HG03460 (cell line): Measurements from ENCODE around the gene SPATA32.

Source experiments
- ATAC-seq: cut with Tn5 transposase; IDR thresholded peaks from one replicate; pipeline ENCODE4 v1.9.1; 2021; ENCODE audit not compliant: unreplicated experiment

Gene SPATA32

DNA sequence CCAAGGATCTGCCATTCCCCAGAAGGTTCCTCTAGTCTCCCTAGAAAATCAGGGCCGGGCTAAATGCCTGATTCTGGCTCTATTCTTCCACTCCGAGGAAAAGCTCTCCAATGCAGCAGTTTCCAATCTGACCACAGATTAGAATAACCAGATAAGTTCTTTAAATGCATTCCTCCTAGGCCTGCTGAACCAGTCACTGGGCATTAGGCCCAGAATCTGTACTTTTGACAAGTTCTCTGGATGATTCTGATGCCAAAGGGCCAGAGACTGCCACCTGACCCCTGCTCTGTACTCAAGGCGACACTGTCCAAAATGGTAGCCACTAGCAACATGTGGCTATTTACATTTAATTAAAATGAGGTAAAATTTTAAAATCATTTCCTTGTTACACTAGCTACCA, 32.6 kb upstream of the SPATA32 start:
- no peak for ATAC-seq

GRCh38 chr17:45293413-45294211, 31.7 kb upstream of the SPATA32 start:
- no peak for ATAC-seq

DNA sequence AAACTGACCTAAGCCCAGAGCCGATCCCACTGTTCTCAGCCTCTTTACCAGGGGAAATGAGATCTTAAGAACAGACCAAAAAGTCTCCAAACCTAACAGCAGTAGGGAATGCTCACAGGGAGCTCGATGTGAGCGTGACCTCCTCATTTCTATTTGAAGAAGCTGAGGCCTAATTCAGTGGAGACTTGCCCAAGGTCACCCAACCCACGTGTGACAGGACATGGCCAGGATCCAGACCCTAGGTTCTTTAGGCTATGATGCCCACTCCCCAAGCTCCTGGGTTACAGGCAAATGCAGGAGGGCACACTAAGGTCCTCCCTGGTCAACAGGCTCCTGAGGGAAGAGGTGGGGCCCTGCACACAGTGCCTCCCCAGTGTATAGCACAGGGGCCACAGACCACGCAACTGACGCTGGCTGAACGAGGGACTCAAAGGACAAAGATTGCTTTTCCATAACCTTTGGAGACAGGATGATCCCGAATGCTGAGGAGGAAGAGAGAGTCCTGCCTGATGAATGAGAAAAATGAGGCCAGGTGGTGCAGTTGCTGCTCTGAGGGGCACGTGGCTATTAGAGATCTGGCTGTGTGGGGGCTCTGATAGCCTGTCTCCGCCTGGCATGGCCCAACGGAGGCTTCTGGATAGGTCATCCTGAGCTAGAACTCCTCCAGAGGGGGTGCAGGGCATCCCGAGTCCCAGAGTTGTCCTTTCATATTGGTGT, 31.0 kb upstream of the SPATA32 start:
- ATAC-seq = no peak

DNA sequence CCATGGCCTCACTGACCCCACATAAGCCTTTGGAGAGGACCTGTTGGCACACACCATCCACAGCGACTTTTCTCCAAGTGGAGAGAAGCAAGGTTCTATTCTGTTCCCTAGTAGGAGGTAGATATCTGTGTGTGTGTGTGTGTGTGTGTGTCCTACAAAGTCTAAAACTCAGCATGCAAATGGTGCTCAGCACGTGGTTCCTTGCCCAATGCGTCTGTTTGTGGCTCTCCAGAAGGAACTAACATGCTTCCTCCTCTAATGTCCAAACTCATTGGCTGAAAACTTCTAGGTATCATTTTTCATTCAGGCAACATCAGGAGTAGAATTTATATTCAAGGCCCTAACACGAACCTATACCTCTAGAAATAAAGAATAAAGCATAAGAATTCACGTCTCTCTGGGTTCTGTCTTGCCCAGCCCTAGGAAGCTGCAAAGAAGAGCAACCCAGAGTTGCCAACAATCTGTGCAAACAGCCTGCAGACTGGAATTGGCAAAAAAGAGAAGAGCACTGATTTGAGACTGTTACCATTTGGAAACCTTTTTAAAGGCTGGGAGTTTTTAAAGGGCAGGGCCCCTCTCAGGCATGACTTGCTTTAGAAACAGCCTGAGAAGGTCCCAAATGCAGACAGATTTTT, 29.4 kb upstream of the SPATA32 start:
- no peak for ATAC-seq

- no peak for ATAC-seq
Observed at GRCh38 chr17:45290269-45290765, 28.4 kb upstream of the SPATA32 start.

DNA sequence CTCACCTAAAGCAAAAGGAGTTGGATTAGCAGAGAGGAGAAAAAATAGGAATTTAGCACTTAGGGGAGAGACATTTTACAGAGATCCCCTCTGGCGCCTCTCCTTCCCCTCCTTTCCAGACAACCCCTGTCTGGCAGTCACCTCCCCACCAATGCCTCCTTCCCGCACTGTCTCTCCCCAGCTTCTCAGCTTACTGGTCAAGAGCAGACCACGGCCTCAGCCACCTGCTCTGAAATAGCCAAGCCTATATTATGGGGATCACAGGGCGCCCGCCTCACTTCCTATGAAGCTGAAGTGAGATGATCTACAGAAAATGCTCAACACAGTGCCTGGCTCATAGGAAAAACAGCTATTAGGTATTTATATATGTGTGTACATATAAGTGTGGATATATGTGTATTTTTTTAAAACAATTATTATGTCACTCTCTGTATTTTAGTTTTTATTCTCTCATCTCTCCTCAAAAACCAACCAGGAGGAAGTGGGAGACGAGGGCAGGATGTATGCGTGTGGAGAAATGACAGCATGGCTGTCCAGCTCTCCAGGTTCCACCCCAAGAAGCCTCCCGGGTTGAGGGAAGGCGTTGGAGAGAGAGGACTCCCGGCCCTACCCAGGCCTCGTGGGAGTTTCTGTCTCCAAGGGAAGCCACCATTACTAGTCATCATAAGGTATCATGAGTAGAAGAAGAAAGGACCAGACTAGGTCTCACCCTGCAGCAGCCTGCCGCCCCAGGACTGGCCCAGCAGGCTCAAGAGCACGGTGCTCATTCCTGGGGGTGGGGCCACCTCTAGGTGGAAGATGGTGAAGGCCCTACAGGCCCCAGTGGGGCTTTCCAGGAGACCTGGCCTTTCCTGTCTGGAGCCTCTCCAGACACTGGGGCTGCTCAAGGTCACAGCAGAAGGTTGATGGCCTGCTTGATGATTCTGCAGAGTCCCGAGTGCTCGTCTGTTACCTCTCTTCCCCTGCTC, 27.7 kb upstream of the SPATA32 start:
- ATAC-seq = no peak

DNA sequence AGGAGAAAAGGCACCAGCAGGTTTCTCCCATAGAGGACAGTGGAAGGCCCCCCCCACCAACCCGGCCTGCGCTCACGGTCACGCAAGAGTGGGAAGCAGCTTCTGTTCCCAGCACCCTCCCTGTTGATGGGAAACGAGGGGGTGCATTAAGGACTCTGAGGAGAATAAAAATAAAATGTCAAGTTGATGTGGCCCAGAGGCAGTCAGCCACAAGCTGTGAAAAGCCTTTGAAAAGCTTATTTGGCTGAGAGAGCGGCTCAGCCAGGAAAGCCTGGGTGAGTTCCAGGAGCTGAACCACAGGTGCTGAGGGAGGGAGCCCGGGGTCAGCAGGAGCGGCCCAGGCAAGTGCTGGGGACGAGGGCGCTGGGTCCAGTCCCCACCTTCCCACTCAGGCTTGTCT, 26.9 kb upstream of the SPATA32 start:
- no peak for ATAC-seq

- ATAC-seq = no peak
Observed at GRCh38 chr17:45287526-45288500, 25.9 kb upstream of the SPATA32 start.

DNA sequence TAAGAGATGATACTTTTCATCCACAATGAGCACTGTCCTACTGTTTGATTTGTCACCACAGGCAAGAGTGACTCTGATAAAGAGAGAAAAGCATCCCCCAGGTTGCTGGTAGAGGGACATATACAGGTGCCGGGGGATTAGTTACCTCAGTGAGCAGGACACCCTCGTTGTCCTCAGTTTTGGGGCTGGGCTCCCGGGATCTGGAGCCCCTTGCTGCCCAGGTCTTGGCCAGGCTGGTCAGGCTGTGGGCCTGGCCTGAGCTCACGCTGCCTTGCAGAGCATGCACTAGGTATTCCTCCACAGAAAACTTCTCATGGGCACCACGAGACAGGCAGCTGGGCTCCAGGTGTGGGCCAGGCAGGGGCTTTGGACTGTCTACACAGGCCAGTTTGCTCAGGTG, 24.4 kb upstream of the SPATA32 start:
- ATAC-seq = no peak

DNA sequence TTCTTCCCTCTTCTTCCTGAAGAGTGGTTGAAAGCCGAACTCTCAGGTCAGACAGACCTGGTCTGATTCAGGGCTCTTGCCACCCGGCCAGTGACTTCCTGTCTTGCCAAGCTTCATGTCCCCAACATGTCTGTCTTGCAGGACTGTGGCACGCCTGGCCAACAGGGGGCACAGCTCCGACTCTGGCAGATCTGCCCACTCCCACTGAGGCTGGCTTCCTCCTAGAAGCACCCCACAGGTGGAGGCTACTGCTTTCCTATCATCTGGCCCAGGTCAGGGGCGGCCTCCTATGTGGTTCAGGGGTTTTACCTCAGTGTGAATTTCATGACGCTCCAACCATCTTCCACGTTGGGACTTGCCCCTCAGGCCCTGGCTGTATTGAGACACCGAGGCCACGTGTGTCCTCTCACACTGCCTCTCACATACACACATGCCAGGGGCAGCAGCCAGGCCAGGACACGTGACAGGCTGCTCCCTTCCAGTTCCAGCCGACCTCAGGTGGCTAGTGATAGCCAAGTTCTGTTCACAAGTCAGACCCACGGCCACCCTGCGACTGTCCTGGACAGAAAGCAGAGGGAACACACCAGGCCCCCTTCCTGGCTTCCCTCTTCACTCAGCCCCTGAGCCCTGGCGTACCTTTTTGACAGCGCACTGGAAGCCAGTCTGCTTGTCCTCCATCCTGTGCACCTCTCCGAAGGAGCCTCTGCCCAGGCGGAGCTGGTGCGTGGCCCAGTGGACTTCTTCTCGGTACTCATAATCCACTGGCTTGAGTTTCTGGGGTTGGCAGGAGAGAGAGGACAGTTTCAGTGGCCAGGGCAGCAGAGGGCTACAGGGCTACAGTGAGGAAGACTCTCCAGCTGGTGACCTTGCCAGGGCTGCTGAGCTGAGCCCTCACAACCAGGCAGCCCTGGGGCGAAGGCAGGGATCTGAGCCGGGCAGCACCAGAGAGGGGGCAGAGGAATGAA, 22.6 kb upstream of the SPATA32 start:
- ATAC-seq = no peak

DNA sequence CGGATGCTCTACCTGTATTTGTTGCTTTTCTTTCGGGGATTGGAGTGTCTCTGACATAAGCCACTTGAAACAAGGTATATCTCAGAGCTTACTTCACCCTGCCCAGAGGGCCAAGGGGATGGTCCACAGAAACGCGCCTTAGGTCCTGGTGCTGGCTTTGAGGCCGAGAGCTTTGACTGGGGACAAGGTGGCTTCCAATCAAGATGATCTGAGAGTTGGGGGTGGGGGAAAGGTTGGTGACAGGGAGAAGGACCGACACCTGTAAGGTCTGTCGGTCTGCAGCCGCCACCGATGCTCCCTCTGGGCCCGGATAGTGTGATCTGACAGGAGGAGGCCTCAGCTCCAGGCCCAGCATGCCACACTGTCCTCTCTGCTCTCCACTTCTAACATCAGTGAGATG, 21.8 kb upstream of the SPATA32 start:
- ATAC-seq = no peak

DNA sequence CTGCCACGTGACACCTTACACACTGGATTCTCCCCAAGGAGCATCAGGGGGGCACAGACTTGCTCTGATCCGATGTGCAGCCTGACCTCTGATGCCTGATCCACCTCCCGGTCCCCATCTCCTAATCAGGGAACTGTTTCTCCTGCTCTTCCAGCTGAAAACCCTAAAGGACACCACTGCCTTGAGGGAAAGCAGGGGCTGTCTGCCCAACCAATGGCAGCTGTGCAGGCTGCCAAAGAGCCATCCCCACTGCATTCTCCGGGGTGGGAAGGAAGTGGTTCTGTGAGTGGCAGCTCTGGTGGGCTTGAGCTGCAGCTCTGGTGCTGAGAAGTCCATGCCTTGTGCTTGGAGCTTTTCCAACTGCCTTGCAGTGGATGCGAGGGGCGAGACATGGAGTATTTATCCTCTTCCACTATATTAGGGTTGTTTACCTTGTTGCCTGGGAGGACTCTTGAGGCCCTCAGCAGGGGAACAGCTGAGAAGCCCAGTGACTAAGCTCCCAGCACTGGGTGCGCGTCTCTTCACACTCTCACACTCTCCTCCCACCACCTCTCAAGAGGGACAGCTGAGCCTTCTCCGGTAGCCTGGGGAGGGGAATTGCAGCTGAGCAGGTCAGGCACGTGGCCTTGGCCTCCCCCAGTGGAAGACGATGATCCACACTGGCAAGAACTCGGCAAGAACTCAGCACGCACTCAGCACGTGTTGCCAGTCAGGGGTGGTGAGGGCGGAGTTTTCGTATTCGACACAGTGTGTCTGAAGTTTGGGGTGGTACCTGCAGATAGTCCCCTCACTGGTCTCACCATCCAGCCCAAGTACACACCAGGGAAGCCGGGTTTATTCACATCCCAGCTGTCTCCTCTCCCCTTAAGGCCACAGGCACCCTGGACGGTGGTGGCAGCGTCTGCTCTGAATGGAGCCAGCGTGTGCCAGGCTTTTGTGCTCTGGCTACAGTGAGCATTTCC, 21.1 kb upstream of the SPATA32 start:
- no peak for ATAC-seq

- ATAC-seq = no peak
Observed at GRCh38 chr17:45279898-45280297, 18.0 kb upstream of the SPATA32 start.

- ATAC-seq = no peak
Observed at GRCh38 chr17:45277992-45278391, 16.1 kb upstream of the SPATA32 start.

DNA sequence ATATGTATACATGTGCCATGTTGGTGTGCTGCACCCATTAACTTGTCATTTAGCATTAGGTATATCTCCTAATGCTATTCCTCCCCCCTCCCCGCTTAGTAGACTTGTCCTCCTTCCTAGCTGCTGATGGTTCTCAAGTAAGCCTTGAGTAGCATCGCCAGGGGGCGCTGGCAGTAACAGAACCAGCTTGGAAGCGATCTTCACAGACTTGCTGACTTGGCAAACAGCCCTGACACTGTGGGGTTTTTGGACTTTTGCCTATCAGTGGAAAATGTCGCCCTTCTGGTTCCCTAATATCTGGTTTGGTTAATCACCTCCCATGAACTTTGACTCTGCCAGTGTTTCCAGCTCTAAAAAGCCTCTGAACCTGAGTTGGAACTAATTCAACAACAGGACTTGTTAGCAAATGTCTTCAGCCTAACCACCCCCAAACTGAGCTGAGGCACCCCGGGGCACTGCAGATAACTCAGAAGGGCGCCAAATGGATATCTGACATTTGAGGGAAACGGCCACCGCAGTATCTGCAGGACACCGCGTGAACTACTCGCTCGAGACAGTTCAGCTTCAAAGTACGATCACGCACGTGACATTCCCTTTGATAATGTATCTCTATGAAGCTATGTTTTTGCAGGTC, 15.4 kb upstream of the SPATA32 start:
- ATAC-seq = no peak

DNA sequence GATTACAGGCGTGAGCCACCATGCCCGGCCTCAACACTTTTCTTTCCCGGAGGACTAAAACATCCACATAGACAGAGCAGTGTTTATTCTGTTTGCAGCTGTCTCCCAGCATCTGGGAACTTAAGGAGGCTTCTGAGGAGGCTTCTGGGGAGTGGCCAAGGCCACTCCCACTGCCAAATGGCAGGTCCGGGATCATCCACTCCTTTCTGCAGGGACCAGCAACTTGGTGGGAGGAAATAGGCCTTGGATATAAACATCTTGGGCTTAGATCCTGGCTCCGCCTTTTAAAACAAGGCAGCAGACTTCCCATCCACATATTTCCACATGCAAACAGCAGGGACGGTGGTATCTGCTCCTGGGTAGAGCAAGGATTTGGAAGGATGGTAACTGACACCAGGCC, 14.1 kb upstream of the SPATA32 start:
- ATAC-seq = no peak

GRCh38 chr17:45274033-45274432, 12.1 kb upstream of the SPATA32 start:
- no peak for ATAC-seq
